OCI-LY7 (cell line): ENCODE measurements around the gene MCM10.

ENCODE experiments used
- CTCF ChIP-seq: fragments of 200-600 bp; sonication (generic); conservative IDR thresholded peaks from 2 replicates; pipeline ENCODE4 v1.5.1; 2014; ENCODE audit warnings: mild to moderate bottlenecking, antibody characterized with exemption, low read length, moderate library complexity, mixed read lengths
- EZH2phosphoT487 ChIP-seq: fragments of 200-600 bp; sonication (generic); IDR thresholded peaks from 2 replicates; pipeline ENCODE4 v1.6.1; 2018; ENCODE audit warnings: low read depth, borderline replicate concordance, mild to moderate bottlenecking, mixed run types, antibody characterized with exemption, low read length, moderate library complexity, mixed read lengths

GRCh38 chr10:13136651-13137050 lies 24.7 kb upstream of the MCM10 start:
- TF ChIP-seq CTCF (no peak), EZH2phosphoT487 (no peak)
